GM18519 (cell line): ENCODE results near the gene AHCTF1.
"Not testable (repeated sequence)": the region's sequence is repeated elsewhere in the genome, so short reads cannot be mapped to it uniquely, and the experiment has no call there.

Experiments
- ATAC-seq: cut with Tn5 transposase; IDR thresholded peaks from one replicate; pipeline ENCODE4 v1.9.1; 2021; ENCODE audit warnings: mild to moderate bottlenecking, moderate library complexity; ENCODE audit not compliant: unreplicated experiment, low FRiP score

AHCTF1 gene

DNA sequence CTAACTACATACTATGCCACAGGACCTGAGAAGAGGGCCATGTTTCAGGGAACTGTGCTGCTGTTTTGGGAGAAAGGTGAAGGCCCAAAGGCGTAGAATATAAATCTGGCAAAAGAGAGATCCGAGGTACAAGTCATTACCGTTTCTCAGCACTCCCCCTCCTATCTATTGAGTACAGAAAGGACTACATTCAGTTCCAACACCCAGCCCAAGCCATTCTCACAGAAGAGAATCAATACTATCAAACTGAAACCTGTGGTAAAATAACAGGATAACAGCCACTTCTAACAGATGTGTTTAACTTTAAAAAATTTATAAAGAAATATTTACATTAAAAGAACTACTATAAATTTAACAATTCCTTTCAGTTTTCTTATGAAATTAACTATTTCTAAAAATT lies 7.8 kb downstream of the AHCTF1 start:
- no peak for ATAC-seq

DNA sequence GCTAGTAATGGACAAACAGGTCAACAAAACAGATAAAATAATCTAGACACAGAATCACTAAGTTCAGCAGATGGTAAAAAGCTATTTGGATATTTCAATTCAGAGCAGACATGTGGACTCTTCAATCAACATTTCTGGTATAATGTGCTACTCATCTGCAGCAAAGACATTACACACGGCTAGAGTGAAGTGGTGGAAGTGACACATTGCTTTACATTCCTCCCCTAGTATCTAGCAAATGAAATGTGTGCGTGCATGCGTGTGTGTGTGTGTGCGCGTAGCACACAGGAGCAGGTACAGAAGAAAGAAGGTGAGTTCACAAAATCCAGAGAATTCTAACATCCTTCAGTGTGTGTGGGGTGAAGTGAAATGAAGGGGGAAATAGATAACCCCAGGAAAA lies 8.3 kb downstream of the AHCTF1 start:
- ATAC-seq, result no peak

- no peak for ATAC-seq
These were observed 10.3 kb downstream of the AHCTF1 start for GRCh38 chr1:246921481-246921880.

GRCh38 chr1:246919902-246920301 lies 11.8 kb downstream of the AHCTF1 start:
- no peak for ATAC-seq

DNA sequence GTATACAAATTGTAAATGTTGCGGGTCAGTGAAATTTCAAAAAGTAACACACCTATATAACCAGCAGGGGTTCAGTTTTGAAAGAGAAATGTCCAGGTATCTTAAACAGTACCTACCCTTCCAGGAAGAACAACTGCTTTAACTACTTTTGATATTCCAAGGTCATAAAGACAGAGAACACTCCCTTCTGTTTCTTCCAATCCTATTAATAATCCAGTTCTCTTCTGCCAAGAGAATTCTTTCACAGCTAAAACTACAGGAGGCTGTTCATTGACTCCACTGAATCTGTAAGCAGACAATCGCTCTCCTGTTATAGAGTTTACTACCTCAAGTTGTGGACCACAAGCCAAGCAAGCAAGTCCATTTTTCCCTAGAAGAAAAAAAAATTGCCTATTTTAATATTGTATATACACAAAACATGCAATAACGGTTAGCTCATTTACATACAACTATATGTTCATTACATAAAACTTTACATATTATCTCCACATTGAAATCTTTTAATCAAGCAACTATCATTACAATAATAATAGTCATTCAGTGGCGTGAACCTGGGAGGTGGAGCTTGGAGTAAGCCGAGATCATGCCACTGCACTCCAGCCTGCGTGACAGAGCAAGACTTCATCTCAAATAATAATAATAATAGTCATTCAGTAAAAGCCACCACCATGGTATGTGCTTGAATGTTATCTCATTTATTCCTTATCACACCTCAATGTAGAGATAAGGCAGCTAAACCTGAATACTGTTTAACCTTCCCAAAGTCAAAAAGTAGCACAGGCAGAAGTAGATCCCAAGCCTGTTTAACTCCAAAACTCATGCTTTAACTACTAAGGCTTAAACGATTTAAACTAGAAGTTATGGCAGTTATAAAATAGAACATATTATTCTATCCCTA lies 15.5 kb downstream of the AHCTF1 start:
- ATAC-seq, result not testable (repeated sequence)

GRCh38 chr1:246907472-246907871 lies 24.3 kb downstream of the AHCTF1 start:
- no peak for ATAC-seq

DNA sequence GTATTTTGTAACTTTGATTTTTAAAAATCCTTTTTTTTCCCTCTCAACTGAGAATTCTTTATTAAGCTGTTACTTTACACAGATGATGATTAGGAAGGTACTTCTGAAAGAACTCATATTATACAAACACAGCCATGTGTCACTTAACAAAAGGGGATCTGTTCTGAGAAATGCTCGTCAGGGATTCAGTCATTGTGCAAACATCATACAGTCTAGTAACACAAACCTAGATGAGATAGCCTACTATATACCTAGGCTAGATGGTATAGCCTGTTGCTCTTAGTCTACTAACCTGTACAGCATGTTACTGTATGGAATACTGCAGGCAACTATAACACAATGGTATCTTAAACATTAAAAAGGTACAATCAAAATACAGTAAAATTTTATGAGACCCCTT lies 24.9 kb downstream of the AHCTF1 start:
- ATAC-seq, result no peak

GRCh38 chr1:246901874-246902273 lies 29.9 kb downstream of the AHCTF1 start:
- no peak for ATAC-seq

DNA sequence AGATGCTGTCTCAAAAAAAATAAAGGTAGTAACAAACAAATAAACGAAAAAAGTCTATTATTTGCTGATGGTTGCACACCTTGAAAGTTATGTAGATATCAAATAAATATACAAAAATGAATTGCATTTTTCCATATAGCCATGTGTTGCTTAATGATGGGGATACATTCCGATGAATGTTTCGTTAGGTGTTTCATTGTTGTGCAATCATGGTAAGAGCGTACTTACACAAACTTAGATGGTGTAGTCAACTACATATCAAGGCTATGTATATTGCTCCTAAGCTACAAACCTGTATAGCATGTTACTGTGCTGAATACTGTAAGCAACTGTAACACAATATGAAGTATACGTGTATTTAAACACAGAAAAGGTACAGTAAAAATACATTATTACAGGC lies 34.4 kb downstream of the AHCTF1 start:
- ATAC-seq, result no peak

DNA sequence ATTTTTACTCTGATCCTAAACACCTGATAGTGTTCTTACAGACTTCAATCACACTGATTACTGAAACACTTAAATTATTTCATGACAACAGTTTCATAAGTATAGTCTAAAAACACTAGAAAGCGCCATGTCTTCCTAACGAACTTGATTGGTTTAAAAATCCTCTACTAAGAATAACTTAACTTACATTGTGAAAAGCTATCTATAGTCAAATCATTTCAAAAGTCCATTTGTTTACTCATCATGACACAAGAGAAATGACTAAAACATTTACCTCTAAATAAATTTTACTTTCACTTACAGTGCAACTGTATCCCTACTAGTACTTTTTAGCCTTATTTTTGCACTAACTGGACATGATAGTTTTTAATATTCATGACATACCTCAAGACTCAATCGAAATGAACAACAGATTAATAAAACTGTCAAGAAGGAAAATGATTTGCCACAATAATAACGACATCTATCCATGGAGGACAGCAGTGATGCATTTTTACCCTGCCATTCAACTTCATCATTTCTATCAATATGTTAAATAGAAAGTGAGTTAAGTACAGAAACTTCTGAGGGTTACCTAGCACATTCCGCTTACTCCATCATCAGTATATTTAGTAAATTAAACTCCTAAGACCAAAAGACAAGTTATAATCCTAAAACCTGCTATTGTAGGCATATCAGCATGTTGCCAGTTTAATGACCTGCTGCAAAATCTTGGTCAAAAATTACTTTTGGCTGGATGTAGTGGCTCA lies 38.4 kb downstream of the AHCTF1 start:
- peak; percentile 88 for ATAC-seq

DNA sequence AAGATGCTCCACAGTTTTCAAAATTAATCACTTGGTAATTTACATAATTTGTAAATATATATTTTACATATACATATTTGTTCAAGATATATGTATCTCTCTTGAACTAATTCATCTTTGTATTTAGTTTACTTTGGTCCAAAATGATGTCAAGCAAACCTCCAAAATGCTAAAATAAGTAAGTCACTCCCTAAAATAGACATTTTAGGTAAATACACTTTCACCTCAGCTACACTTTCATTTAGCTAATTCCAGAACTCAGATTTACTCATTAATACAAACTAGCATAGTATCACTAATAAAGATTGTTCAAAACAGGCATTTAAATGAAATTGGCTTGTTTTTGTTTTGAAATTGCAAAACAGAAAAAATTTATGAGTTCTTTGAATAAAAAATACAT lies 40.6 kb downstream of the AHCTF1 start:
- no peak for ATAC-seq

- no peak for ATAC-seq
These were observed 43.2 kb downstream of the AHCTF1 start for GRCh38 chr1:246888522-246888921.

DNA sequence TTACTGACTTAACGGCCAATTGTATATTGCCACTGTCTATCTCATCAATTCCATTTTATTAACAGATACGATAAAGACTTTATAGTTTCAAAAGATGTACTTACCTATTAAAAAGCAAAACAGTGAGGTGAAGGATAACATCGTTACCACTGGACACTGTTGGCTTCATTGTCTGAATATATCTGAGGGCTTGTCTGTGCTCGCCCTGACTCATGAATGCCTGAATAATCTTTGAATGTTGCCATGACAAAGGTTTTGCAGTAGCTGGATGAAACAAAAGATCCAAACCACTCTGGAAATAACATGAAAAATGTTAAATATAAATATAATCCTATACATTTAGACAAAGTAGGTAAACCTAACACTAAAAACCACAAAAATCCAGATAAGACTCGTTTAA lies 46.4 kb downstream of the AHCTF1 start:
- not testable (repeated sequence) for ATAC-seq

- ATAC-seq, result no peak
These were observed 53.2 kb downstream of the AHCTF1 start for GRCh38 chr1:246878551-246878950.

DNA sequence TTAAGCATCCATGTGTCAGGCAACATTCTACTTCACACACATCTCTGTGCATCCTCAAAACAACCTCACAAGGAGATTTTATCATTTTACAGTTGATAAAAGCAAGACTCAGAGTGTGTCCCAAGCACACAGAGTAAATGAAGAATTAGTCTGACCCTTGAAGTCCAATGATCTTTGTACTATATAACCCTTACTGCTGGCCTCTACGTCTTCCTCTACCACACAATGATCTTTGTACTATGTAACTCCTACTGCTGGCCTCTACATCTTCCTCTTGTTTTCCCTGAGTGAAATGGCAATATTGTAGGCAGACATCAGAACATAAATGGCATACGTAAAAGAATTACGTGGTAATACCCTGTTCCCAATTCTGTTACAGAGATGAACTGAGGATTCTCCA lies 55.3 kb downstream of the AHCTF1 start:
- ATAC-seq, result no peak

DNA sequence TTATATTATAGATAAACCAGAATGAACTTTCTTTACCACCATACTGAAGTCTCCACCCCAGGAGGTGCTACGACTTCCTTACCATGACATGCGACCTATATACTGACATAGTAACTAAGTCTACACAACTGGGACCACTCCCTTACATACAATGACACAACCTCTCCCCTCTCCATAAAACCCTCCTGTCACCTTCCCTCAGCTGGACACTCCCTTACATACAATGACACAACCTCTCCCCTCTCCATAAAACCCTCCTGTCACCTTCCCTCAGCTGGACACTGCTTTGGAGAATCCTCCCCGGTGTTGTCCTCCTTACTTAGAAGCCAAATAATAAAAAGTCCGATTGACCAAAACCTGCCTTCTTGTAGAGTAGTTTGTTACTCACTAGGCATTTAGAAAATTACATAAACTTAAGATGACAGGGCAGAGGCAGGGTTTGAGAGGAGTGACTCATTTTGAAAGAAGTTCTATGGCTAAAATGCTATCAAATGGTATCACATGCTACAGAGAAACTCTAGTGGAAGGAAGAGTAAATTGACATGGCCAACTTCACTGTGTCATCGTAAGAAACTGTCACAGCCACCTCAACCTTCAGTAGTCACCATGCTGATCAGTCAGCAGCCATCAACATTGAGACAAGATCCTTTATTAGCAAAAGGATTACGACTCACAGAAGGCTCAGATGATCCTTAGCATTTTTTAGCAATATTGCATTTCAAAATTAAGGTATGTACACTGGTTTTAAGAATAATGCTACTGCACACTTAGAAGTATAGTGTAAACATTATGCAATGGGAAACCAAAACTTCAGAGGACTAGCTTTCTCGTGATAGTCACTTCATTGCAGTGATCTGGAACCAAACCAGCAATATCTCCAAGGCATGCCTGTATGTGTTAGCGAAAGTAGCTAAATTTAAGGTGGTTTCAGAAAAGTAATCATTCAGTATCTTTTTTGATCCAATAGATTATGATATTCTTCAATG lies 56.4 kb downstream of the AHCTF1 start:
- no peak for ATAC-seq

- no peak for ATAC-seq
These were observed 65.8 kb downstream of the AHCTF1 start for GRCh38 chr1:246865921-246866320.

DNA sequence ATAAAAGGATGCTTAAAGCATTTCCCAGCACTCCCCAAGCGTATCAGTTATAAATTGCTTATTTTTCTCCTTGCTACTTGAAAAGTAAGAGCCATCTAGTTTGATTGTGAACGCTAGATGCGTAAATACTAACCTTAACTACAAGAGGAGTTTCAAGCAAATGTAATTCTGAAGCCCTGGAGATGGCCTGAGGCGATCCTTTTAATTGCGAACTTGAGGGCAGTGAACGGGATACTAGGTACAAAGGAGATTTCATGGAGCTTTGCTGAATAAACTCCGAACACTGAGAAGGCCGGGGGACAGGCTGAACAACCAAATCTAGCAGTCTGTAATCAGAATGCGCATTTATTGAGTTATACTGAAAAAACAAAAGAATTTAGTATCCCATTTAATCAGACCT lies 68.0 kb downstream of the AHCTF1 start:
- not testable (repeated sequence) for ATAC-seq

DNA sequence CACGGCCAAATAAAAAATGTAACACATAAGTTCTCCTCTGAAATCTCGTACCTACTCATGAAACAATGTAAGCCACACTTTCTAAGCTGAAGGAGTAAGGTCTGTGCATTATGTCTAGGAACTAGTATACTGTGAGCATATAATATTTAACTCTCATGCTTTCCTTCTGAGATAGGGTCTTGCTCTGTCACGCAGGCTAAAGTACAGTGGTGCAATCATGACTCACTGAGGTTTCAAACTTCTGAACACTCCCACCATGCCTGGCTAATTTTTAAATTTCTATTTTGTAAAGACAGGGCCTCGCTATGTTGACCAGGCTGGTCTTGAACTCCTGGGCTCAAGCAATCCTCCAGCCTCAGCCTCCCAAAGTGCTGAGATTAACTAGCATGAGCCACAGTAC lies 71.3 kb downstream of the AHCTF1 start:
- ATAC-seq, result no peak

DNA sequence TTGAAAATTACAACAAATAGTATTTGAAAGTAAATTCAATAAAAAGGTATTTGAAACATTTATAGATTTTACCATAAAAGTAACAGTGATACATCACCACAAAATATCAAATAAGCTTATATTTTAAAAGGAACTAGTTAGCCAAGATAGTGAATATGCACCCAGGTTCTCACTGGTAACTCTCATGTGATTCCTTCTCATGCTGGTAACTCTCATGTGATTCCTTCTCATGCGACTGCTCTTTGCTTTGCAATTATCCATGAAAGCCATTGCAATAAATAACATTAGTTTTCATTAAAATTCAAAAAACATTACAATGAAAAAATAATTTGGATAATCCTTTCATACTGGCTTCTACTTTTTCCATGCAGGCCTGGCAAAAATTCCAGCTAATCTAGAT lies 75.4 kb downstream of the AHCTF1 start:
- no peak for ATAC-seq

GRCh38 chr1:246850640-246851039 lies 81.1 kb downstream of the AHCTF1 start:
- not testable (repeated sequence) for ATAC-seq
